ENCODE measurements around the gene CAPNS2.

DNA sequence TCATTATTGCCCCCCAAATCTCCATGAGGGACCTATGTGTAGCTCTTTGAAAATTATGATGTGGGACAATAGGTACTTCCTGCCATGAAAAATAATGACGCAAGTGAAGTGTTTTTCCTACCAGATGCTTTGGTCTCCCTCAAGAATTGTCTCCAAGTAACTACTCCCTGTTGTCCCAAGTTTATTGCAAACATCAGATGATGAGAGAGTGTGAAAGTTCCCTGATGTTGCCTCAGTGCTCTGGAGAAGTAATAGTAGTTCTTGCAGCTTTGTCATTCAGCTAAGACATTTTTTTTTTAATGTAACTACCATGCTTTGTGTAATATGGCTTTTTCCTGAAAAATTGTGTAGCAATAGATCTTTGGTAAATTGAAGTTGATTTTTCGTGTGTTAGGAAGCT, 37.5 kb upstream of the CAPNS2 start:
- no peak for TF ChIP-seq EZH2 (optimal IDR thresholded peaks at IDR 0.05; ENCODE audit: low read depth, low read length)
- TF ChIP-seq, protein P1, sequence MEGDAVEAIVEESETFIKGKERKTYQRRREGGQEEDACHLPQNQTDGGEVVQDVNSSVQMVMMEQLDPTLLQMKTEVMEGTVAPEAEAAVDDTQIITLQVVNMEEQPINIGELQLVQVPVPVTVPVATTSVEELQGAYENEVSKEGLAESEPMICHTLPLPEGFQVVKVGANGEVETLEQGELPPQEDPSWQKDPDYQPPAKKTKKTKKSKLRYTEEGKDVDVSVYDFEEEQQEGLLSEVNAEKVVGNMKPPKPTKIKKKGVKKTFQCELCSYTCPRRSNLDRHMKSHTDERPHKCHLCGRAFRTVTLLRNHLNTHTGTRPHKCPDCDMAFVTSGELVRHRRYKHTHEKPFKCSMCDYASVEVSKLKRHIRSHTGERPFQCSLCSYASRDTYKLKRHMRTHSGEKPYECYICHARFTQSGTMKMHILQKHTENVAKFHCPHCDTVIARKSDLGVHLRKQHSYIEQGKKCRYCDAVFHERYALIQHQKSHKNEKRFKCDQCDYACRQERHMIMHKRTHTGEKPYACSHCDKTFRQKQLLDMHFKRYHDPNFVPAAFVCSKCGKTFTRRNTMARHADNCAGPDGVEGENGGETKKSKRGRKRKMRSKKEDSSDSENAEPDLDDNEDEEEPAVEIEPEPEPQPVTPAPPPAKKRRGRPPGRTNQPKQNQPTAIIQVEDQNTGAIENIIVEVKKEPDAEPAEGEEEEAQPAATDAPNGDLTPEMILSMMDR (IDR thresholded peaks at IDR 0.05; ENCODE audit: low read length): no peak
